ENCODE data around the gene TSSK3. TPM values are rescaled to one million over a fixed set of nuclear protein-coding genes. Genes with fewer than 3 reads are reported as not detected.

The TSSK3 gene
- total and polyA plus RNA-seq, 9 of the 15 experiments (the other 6 are each of a cell fraction or from before 2014, with no cell fraction given) = 0.27 to 2.8 (median 1.9) TPM

DNA sequence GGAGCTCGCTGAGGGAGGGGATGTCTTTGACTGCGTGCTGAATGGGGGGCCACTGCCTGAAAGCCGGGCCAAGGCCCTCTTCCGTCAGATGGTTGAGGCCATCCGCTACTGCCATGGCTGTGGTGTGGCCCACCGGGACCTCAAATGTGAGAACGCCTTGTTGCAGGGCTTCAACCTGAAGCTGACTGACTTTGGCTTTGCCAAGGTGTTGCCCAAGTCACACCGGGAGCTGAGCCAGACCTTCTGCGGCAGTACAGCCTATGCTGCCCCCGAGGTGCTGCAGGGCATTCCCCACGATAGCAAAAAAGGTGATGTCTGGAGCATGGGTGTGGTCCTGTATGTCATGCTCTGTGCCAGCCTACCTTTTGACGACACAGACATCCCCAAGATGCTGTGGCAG is 1.4 kb downstream of the TSSK3 start:
- Histone ChIP-seq H3K4me3 (no peak overlapping the region), H2AFZ (ENCODE audit: low read depth, low read length) (no peak overlapping the region), H3K9me3 (replicated peaks; ENCODE audit: control insufficient read depth, insufficient read depth, low read depth, low read length) (no peaks in the 10 kb centered on the region), H3K9ac (ENCODE audit: insufficient read depth in 1 of 2, low read depth in 2 of 2, low read length in 2 of 2) (no peak overlapping the region), H3K36me3 (ENCODE audit: control insufficient read depth, insufficient read depth, low read length) (peaks cover 72% of the 10 kb centered on the region), H3K4me1 (replicated peaks in 1 of 2; ENCODE audit: control insufficient read depth in 2 of 2, insufficient read depth in 2 of 2, low read length in 2 of 2) (peaks cover 0 to 4% of the 10 kb centered on the region in 2 experiments; a peak in 1 of 5 replicates), H3K27ac (ENCODE audit: extremely low read depth, low read depth, low read length) (no peak overlapping the region), H4K20me1 (replicated peaks; ENCODE audit: control insufficient read depth, insufficient read depth, low read length) (no peaks in the 10 kb centered on the region), H3K9me1 (ENCODE audit: control insufficient read depth, insufficient read depth, low read length) (no peaks in the 10 kb centered on the region), H3K4me2 (ENCODE audit: insufficient read depth, low read length) (no peak overlapping the region), H3K79me2 (ENCODE audit: control insufficient read depth, insufficient read depth, low read length) (no peaks in the 10 kb centered on the region), H3K27me3 (ENCODE audit: control insufficient read depth in 2 of 2, insufficient read depth in 2 of 2, low read length in 2 of 2) (no peaks in the 10 kb centered on the region)
- DNase-seq (ENCODE audit: extremely low read depth in 1 of 4, low spot score in 3 of 4) = no peak
- ChIA-PET POLR2A (interaction anchor here (1.0 to 3.2 kb wide), 7 partner anchors 9 to 31 kb away, joined by 3 to 16 read pairs (median 8); partner anchors contain the start of genes BSDC1 and MARCKSL1), CTCF (ENCODE audit: low intra/inter-chr PET ratio) (no interaction called here)
- ATAC-seq = no peak
- no TSS peak for BruUV-seq (replicated peaks)
- FAIRE-seq = no peak
- WGBS (ENCODE audit: insufficient coverage, low coverage, missing lambda C conversion rate) = 94% methylated on average over 12 of the region's 12 CpGs
- intact Hi-C loops (cut with micrococcal nuclease) (no loop called here), in situ Hi-C loops (cut with MboI) (no loop called here)
- TF ChIP-seq, protein P1, sequence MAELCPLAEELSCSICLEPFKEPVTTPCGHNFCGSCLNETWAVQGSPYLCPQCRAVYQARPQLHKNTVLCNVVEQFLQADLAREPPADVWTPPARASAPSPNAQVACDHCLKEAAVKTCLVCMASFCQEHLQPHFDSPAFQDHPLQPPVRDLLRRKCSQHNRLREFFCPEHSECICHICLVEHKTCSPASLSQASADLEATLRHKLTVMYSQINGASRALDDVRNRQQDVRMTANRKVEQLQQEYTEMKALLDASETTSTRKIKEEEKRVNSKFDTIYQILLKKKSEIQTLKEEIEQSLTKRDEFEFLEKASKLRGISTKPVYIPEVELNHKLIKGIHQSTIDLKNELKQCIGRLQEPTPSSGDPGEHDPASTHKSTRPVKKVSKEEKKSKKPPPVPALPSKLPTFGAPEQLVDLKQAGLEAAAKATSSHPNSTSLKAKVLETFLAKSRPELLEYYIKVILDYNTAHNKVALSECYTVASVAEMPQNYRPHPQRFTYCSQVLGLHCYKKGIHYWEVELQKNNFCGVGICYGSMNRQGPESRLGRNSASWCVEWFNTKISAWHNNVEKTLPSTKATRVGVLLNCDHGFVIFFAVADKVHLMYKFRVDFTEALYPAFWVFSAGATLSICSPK (IDR thresholded peaks at IDR 0.05; ENCODE audit: borderline replicate concordance) = no peak
- peak; percentile 72 for TF ChIP-seq POLR2G (IDR thresholded peaks at IDR 0.05; ENCODE audit: low read depth, low read length)
- TF ChIP-seq SIRT6 (IDR thresholded peaks at IDR 0.05; ENCODE audit: low read depth, low read length) = no peak
- TF ChIP-seq, protein P2, sequence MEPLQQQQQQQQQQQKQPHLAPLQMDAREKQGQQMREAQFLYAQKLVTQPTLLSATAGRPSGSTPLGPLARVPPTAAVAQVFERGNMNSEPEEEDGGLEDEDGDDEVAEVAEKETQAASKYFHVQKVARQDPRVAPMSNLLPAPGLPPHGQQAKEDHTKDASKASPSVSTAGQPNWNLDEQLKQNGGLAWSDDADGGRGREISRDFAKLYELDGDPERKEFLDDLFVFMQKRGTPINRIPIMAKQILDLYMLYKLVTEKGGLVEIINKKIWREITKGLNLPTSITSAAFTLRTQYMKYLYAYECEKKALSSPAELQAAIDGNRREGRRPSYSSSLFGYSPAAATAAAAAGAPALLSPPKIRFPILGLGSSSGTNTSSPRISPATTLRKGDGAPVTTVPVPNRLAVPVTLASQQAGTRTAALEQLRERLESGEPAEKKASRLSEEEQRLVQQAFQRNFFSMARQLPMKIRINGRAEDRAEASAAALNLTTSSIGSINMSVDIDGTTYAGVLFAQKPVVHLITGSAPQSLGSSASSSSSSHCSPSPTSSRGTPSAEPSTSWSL (CRISPR knock-in tag; IDR thresholded peaks at IDR 0.05; ENCODE audit: borderline replicate concordance) = no peak
- no peak for TF ChIP-seq EP300 (IDR thresholded peaks at IDR 0.05; ENCODE audit: low read length)
- TF ChIP-seq, protein P3, sequence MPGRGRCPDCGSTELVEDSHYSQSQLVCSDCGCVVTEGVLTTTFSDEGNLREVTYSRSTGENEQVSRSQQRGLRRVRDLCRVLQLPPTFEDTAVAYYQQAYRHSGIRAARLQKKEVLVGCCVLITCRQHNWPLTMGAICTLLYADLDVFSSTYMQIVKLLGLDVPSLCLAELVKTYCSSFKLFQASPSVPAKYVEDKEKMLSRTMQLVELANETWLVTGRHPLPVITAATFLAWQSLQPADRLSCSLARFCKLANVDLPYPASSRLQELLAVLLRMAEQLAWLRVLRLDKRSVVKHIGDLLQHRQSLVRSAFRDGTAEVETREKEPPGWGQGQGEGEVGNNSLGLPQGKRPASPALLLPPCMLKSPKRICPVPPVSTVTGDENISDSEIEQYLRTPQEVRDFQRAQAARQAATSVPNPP (IDR thresholded peaks at IDR 0.05; ENCODE audit: borderline replicate concordance, insufficient read depth, insufficient read length) = no peak
- no peak for TF ChIP-seq ZNF778 (CRISPR knock-in tag; IDR thresholded peaks at IDR 0.05)
- TF ChIP-seq, protein P4, sequence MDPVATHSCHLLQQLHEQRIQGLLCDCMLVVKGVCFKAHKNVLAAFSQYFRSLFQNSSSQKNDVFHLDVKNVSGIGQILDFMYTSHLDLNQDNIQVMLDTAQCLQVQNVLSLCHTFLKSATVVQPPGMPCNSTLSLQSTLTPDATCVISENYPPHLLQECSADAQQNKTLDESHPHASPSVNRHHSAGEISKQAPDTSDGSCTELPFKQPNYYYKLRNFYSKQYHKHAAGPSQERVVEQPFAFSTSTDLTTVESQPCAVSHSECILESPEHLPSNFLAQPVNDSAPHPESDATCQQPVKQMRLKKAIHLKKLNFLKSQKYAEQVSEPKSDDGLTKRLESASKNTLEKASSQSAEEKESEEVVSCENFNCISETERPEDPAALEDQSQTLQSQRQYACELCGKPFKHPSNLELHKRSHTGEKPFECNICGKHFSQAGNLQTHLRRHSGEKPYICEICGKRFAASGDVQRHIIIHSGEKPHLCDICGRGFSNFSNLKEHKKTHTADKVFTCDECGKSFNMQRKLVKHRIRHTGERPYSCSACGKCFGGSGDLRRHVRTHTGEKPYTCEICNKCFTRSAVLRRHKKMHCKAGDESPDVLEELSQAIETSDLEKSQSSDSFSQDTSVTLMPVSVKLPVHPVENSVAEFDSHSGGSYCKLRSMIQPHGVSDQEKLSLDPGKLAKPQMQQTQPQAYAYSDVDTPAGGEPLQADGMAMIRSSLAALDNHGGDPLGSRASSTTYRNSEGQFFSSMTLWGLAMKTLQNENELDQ (CRISPR knock-in tag; IDR thresholded peaks at IDR 0.05; ENCODE audit: borderline replicate concordance) = no peak
- TF ChIP-seq RBM22 (IDR thresholded peaks at IDR 0.05; ENCODE audit: low read depth, low read length, poor library complexity, severe bottlenecking) = peak; percentile 68
- TF ChIP-seq RBFOX2 (IDR thresholded peaks at IDR 0.05; ENCODE audit: low read depth, low read length) = peak; percentile 42
- no peak for TF ChIP-seq SNRNP70 (optimal IDR thresholded peaks at IDR 0.05; ENCODE audit: low read depth, low read length)
